Activated B cell treated with CpG ODN at 0.5 μM for 24 hours (primary cell): ENCODE data around the gene SCO2. TPM values are rescaled to one million over a fixed set of nuclear protein-coding genes. Genes with fewer than 3 reads are reported as not detected.

Experiments used
- ATAC-seq: fragments of 200-7000 bp; cut with Tn5 transposase; one replicate; pipeline ENCODE4 v1.10.0; 2021; ENCODE audit warnings: low read depth, mild to moderate bottlenecking, moderate library complexity
- CTCF ChIA-PET: fragments of 350-600 bp; sonication (Branson Sonifier 250); formaldehyde crosslinking; loops from one replicate; lab custom pipeline; 2021; ENCODE audit warnings: antibody characterized with exemption; lab: Charles Lee
- POLR2A ChIA-PET: fragments of 350-600 bp; sonication (Branson Sonifier 250); formaldehyde crosslinking; loops from one replicate; lab custom pipeline; 2021; ENCODE audit warnings: antibody characterized with exemption; lab: Charles Lee
- DNase-seq: peaks from one replicate; pipeline ENCODE4 v3.0.0; 2022
- H3K27ac Mint-ChIP-seq: one replicate; pipeline ENCODE4 v1.8.0; 2020; ENCODE audit warnings: mixed read lengths
- H3K27me3 Mint-ChIP-seq: one replicate; pipeline ENCODE4 v1.8.0; 2021; ENCODE audit warnings: mixed read lengths
- H3K36me3 Mint-ChIP-seq: one replicate; pipeline ENCODE4 v1.8.0; 2021; ENCODE audit warnings: low read depth, mixed read lengths
- H3K4me1 Mint-ChIP-seq: one replicate; pipeline ENCODE4 v1.8.0; 2021; ENCODE audit warnings: mixed read lengths
- H3K4me3 Mint-ChIP-seq: one replicate; pipeline ENCODE4 v1.8.0; 2020; ENCODE audit warnings: mild to moderate bottlenecking, mixed read lengths
- H3K9me3 Mint-ChIP-seq: one replicate; pipeline ENCODE4 v1.8.0; 2020; ENCODE audit warnings: mixed read lengths
- intact Hi-C: fragments of 100-400 bp; cut with micrococcal nuclease; formaldehyde crosslinking; loops from one replicate; pipeline ENCODE4 v1.15.1; 2024
- total RNA-seq: library from RNA; stranded (reverse); gene quantifications from 2 replicates; pipeline ENCODE4 v1.2.3, GENCODE V29; 2022
- TF ChIP-seq, protein P1 (sequence below): fragments of 200-600 bp; IDR thresholded peaks from one replicate; pipeline ENCODE4 v1.8.0; 2022; ENCODE audit warnings: antibody characterized with exemption, mild to moderate bottlenecking

Gene SCO2
- total RNA-seq, 1 donor from 2014 or later = 7.1 TPM

DNA sequence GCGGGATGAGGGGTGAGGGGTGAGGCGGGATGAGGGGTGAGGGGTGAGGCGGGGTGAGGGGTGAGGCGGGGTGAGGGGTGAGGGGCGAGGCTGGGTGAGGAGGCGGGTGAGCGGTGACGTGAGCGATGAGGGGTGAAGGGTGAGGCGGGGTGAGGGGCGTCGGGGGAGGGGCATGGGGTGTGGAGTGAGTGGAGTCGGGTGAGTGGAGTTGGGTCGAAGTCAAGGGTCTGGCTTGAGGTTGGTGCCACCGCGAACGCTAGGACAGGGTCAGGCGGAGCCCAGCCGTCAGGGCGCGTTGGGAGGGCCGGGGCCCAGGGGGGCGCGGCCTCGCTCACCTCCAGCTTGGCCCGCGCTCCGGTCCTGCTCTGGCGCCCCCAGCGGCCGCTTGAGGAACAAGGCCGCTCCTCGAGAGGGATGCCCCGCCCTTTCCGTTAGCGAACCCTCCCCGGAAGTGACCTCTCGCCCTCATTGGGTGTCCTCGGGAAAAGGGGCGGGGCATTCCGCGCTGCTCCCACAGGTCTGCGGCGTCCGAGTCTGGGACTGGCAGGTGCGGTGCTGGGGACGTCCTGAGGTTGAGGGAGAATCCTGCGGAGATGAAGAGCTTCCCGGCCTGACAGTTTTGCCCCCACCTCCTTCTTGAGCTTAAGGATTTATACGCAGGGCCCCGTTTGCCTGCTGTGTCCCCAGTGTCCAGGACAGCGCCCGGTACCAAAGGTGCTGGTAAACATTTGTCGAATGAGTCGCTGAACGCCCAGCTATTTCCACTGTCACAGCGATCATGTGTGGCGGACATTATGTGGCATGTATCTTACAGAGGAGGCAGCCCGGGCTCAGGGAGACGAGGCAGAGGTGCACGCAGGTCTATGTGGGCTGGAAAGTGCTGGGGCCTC lies 37.4 kb upstream of the SCO2 start, which contains the start of gene SYCE3:
Gene SYCE3, minus strand, starts transcription at position 397 of the 890 bp plus-strand sequence. CDS start 6,514 bp downstream, outside the sequence.
- Mint-ChIP-seq H3K27me3 (peaks cover 1% of the 10 kb centered on the region), H3K4me1 (peaks cover 15% of the 10 kb centered on the region), H3K9me3 (no peaks in the 10 kb centered on the region), H3K36me3 (peaks cover 1% of the 10 kb centered on the region), H3K27ac (peak within 1 kb of the TSS; percentile 81), H3K4me3 (peak within 1 kb of the TSS; percentile 95)
- CTCF ChIA-PET = interaction anchor here (0.6 to 1.9 kb wide), 12 partner anchors 15 to 310 kb away, joined by 3 to 27 read pairs (median 3); partner anchors contain the start of genes KLHDC7B and SCO2
- POLR2A ChIA-PET = interaction anchor here (0.5 to 5.4 kb wide), 18 partner anchors 9 to 318 kb away, joined by 3 to 197 read pairs (median 6); partner anchors contain the start of genes CHKB, CPT1B, KLHDC7B and LMF2
- DNase-seq = peak; percentile 97
- intact Hi-C loops = loop anchor here (1.0 to 2.0 kb wide), 7 partner anchors 14 to 66 kb away; partner anchors contain the start of genes ARSA, CHKB and NCAPH2
- peak; percentile 98 for ATAC-seq
- TF ChIP-seq, protein P1, sequence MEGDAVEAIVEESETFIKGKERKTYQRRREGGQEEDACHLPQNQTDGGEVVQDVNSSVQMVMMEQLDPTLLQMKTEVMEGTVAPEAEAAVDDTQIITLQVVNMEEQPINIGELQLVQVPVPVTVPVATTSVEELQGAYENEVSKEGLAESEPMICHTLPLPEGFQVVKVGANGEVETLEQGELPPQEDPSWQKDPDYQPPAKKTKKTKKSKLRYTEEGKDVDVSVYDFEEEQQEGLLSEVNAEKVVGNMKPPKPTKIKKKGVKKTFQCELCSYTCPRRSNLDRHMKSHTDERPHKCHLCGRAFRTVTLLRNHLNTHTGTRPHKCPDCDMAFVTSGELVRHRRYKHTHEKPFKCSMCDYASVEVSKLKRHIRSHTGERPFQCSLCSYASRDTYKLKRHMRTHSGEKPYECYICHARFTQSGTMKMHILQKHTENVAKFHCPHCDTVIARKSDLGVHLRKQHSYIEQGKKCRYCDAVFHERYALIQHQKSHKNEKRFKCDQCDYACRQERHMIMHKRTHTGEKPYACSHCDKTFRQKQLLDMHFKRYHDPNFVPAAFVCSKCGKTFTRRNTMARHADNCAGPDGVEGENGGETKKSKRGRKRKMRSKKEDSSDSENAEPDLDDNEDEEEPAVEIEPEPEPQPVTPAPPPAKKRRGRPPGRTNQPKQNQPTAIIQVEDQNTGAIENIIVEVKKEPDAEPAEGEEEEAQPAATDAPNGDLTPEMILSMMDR = peak; percentile 38

GRCh38 chr22:50561401-50562358 lies 36.3 kb upstream of the SCO2 start:
- ATAC-seq (no peak), DNase-seq (no peak)
- peaks cover 15% of the 10 kb centered on the region for H3K4me1 Mint-ChIP-seq
- POLR2A ChIA-PET = interaction anchor here (1.2 to 1.3 kb wide), 2 partner anchors 11 to 54 kb away, joined by 4 to 8 read pairs; partner anchors contain the start of genes LMF2 and NCAPH2
- CTCF ChIA-PET = no interaction called here
- peak overlapping the region; percentile 49 for H3K4me3 Mint-ChIP-seq
- TF ChIP-seq, protein P1 = no peak
- peaks cover 1% of the 10 kb centered on the region for H3K36me3 Mint-ChIP-seq
- H3K27ac Mint-ChIP-seq = peak overlapping the region; percentile 71
- H3K9me3 Mint-ChIP-seq = no peaks in the 10 kb centered on the region
- intact Hi-C loops = loop anchor here (1.0 to 2.0 kb wide), 6 partner anchors 13 to 67 kb away; partner anchors contain the start of genes ARSA, CHKB and NCAPH2
- H3K27me3 Mint-ChIP-seq = peaks cover 1% of the 10 kb centered on the region

DNA sequence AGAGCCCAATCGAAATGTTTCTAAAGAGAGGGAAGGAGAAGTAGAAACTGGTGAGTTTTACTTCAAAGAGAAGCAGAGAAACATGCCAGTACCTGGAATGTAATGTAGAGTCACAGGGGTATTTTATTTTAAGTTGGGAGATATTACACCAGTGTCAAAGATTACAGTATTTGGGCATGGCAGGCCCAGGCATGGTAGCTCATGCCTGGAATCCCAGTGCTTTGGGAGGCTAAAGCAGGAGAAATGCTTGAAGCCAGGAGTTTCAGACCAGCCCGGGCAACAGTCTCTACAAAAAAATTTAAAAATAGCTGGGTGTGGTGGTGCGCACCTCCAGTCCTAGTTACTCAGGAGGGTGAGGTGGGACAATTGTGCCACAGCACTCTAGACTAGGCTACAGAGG lies 34.6 kb upstream of the SCO2 start:
- ChIA-PET POLR2A (interaction anchor here (1.2 to 1.4 kb wide), 3 partner anchors 9 to 30 kb away, joined by 3 to 4 read pairs (median 4); partner anchors contain the start of gene TYMP), CTCF (interaction anchor here (1.7 kb wide), 1 partner anchor 34 kb away, joined by 5 read pairs; the partner anchor contains the start of gene SCO2)
- TF ChIP-seq, protein P1 = no peak
- DNase-seq (no peak), ATAC-seq (no peak)
- Mint-ChIP-seq H3K27me3 (peaks cover 1% of the 10 kb centered on the region), H3K27ac (no peak overlapping the region), H3K4me3 (no peak overlapping the region), H3K4me1 (peaks cover 15% of the 10 kb centered on the region), H3K36me3 (peaks cover 1% of the 10 kb centered on the region), H3K9me3 (no peaks in the 10 kb centered on the region)
- intact Hi-C loops = no loop called here

- no peaks in the 10 kb centered on the region for H3K36me3 Mint-ChIP-seq
Observed at GRCh38 chr22:50556703-50557102, 31.3 kb upstream of the SCO2 start.

More at GRCh38 chr22:50556703-50557102, 31.3 kb upstream of the SCO2 start:
- H3K27me3 Mint-ChIP-seq = no peaks in the 10 kb centered on the region
- no peak overlapping the region for H3K4me3 Mint-ChIP-seq
- intact Hi-C loops = no loop called here
- no peak for DNase-seq
- TF ChIP-seq, protein P1 = no peak
- H3K4me1 Mint-ChIP-seq = peaks cover 2% of the 10 kb centered on the region
- no peak overlapping the region for H3K27ac Mint-ChIP-seq
- ChIA-PET POLR2A (interaction anchor here (0.7 to 1.7 kb wide), 3 partner anchors 9 to 26 kb away, joined by 3 to 8 read pairs (median 4); no protein-coding TSS in a partner anchor), CTCF (interaction anchor here (1.2 to 1.6 kb wide), 2 partner anchors 31 to 110 kb away, joined by 4 read pairs; partner anchors contain the start of gene SCO2)
- ATAC-seq = no peak
- no peaks in the 10 kb centered on the region for H3K9me3 Mint-ChIP-seq
